IMR-90 (cell line): ENCODE measurements around the gene SLC9A3.

Source experiments
- CEBPB ChIP-seq: IDR thresholded peaks from 2 replicates; pipeline ENCODE4 v1.6.1; 2012; ENCODE audit warnings: low read depth, low read length, improper control_type of control experiment
- CHD1 ChIP-seq: IDR thresholded peaks from 2 replicates; pipeline ENCODE4 v1.6.1; 2012; ENCODE audit warnings: low read depth, low read length, improper control_type of control experiment
- ELK1 ChIP-seq: fragments of 150-350 bp; IDR thresholded peaks from 2 replicates; pipeline ENCODE4 v1.6.1; 2016; ENCODE audit warnings: low read depth, mild to moderate bottlenecking, low read length, moderate library complexity, borderline replicate concordance
- MAFK ChIP-seq: IDR thresholded peaks from 2 replicates; pipeline ENCODE4 v1.6.1; 2012; ENCODE audit warnings: low read depth, low read length, improper control_type of control experiment
- MAZ ChIP-seq: IDR thresholded peaks from 2 replicates; pipeline ENCODE4 v1.6.1; 2012; ENCODE audit warnings: low read depth, mild to moderate bottlenecking, low read length, improper control_type of control experiment, moderate library complexity, borderline replicate concordance
- MXI1 ChIP-seq: IDR thresholded peaks from 2 replicates; pipeline ENCODE4 v1.6.1; 2012; ENCODE audit warnings: low read depth, mild to moderate bottlenecking, low read length, moderate library complexity, borderline replicate concordance
- NFE2L2 ChIP-seq: fragments of 150-350 bp; IDR thresholded peaks from 2 replicates; pipeline ENCODE4 v1.6.1; 2016; ENCODE audit warnings: low read depth, mild to moderate bottlenecking, low read length
- POLR2A ChIP-seq: IDR thresholded peaks from 2 replicates; pipeline ENCODE4 v1.6.1; 2012; ENCODE audit warnings: mild to moderate bottlenecking, low read depth, low read length
- RAD21 ChIP-seq: IDR thresholded peaks from 2 replicates; pipeline ENCODE4 v1.6.1; 2012; ENCODE audit warnings: low read length, improper control_type of control experiment
- RFX5 ChIP-seq: IDR thresholded peaks from 2 replicates; pipeline ENCODE4 v1.8.0; 2012; ENCODE audit warnings: low read depth, mild to moderate bottlenecking, low read length, moderate library complexity
- SMC3 ChIP-seq: fragments of 150-350 bp; IDR thresholded peaks from 2 replicates; pipeline ENCODE4 v1.6.1; 2016; ENCODE audit warnings: low read depth, mild to moderate bottlenecking, antibody characterized with exemption, low read length, moderate library complexity
- TF ChIP-seq, protein P1 (sequence below): conservative IDR thresholded peaks from 2 replicates; pipeline ENCODE4 v1.5.1; 2012; ENCODE audit warnings: mild to moderate bottlenecking, low read depth, low read length, improper control_type of control experiment
- TF ChIP-seq, protein P2 (sequence below): fragments of 150-350 bp; IDR thresholded peaks from 2 replicates; pipeline ENCODE4 v1.6.1; 2017; ENCODE audit warnings: mild to moderate bottlenecking, antibody characterized with exemption, low read length, low read depth

DNA sequence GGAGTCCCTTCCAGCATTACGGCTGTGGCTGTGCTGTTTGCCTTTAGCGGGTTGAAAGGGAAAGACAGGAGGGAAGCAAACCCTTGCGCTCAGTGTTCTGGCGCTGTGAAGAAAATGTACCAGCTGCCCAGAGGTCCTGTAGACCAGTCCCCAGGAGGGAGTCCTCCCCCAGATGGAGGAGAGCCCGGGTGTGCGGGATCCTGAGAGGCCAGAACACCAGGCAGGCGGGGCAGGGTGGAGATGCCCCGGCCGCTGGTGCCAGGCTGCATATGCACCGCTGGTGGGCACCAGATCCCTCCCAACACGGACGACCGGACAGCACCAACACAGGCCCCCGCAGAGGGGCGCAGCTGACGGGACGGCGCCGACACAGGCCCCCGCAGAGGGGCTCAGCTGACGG lies 37.2 kb upstream of the SLC9A3 start:
- TF ChIP-seq CEBPB (no peak), ELK1 (no peak), NFE2L2 (no peak), POLR2A (no peak), MXI1 (no peak), MAFK (no peak), RFX5 (no peak), CHD1 (no peak), RAD21 (no peak), SMC3 (no peak), MAZ (no peak)
- TF ChIP-seq, protein P1, sequence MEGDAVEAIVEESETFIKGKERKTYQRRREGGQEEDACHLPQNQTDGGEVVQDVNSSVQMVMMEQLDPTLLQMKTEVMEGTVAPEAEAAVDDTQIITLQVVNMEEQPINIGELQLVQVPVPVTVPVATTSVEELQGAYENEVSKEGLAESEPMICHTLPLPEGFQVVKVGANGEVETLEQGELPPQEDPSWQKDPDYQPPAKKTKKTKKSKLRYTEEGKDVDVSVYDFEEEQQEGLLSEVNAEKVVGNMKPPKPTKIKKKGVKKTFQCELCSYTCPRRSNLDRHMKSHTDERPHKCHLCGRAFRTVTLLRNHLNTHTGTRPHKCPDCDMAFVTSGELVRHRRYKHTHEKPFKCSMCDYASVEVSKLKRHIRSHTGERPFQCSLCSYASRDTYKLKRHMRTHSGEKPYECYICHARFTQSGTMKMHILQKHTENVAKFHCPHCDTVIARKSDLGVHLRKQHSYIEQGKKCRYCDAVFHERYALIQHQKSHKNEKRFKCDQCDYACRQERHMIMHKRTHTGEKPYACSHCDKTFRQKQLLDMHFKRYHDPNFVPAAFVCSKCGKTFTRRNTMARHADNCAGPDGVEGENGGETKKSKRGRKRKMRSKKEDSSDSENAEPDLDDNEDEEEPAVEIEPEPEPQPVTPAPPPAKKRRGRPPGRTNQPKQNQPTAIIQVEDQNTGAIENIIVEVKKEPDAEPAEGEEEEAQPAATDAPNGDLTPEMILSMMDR = no peak
- TF ChIP-seq, protein P2, sequence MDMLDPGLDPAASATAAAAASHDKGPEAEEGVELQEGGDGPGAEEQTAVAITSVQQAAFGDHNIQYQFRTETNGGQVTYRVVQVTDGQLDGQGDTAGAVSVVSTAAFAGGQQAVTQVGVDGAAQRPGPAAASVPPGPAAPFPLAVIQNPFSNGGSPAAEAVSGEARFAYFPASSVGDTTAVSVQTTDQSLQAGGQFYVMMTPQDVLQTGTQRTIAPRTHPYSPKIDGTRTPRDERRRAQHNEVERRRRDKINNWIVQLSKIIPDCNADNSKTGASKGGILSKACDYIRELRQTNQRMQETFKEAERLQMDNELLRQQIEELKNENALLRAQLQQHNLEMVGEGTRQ = no peak
